ENCODE data around the gene COL6A3. TPM values are rescaled to one million over a fixed set of nuclear protein-coding genes. Genes with fewer than 3 reads are reported as not detected.

COL6A3 gene
- 100 to 1,000 TPM in 3 of 9 donors, 10 to 100 TPM in 6; 41.3 to 290 (median 87.3) TPM for total RNA-seq
- 100 to 1,000 TPM in 1 of 2 donors, 10 to 100 TPM in 1; 17.4 to 115 TPM for polyA plus RNA-seq
- long read RNA-seq, donor 1, partial matches to known transcripts: 22 of 26 reads
- long read RNA-seq, donor 1, other reads (novel, unspliced or antisense): 4 of 26 reads
- long read RNA-seq, donor 2, full-length matches to known transcripts: 1 of 70 reads
- long read RNA-seq, donor 2, partial matches to known transcripts: 48 of 70 reads
- long read RNA-seq, donor 2, other reads (novel, unspliced or antisense): 21 of 70 reads
- long read RNA-seq, donor 3, full-length matches to known transcripts: 1 of 77 reads
- long read RNA-seq, donor 3, partial matches to known transcripts: 64 of 77 reads
- long read RNA-seq, donor 3, other reads (novel, unspliced or antisense): 12 of 77 reads

DNA sequence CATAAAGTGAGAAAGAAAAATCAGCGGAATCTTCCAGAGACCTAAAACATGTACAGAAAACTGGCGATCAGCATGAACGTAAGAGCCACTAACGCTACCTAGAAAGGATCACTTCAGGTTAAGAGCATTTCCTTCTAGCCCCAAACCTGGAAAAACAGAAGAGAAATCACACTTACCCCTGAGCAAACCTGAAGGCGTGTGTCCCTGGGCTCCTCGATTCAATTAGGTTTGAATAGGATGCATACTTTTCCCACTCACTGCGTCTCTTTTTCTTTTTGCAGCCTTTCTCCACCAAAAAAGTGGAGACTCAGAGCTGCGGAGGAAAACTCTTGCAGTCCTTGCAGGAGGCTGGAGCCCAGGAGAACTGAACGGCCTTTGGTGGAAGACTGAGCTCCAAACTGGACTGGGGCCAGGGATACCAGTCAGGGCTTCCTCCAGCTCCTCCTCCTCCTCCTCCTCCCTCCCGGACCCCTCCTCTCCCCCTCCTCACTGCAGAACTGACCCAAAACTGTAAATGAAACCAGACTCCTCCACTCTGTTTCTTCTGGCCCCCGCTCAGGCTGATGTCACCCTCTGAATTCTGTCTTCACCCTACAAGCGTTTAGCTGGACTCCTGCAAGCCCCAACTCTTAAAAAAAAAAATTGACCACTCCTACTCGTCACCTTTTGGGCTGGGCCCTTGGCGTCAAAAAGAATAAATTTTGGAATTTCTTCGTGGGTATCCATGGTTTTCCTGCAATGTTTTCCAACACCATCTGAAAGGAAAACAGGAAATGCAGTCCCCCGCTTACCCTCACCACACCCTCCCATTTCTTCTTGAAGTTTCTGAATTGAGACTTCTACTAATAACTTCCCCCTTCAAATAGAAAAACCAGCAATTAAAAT lies at the start of gene COL6A3:
COL6A3 (minus strand) TSS at position 388 of the 885 bp plus-strand sequence. CDS start 17,347 bp downstream, outside the sequence.
- peak within 1 kb of the TSS; percentile 26 to 91 (median 78) for H3K27ac ChIP-seq
- TF ChIP-seq POLR2A (IDR thresholded peaks at IDR 0.05) (no peak), CTCF (IDR thresholded peaks at IDR 0.05) (no peak)
- peaks cover 0 to 7% (median 0%) of the 10 kb centered on the region in 9 donors for H3K27me3 ChIP-seq
- peaks cover 0 to 16% (median 0%) of the 10 kb centered on the region in 12 donors for H3K4me1 ChIP-seq
- H3K36me3 ChIP-seq: no peaks in the 10 kb centered on the region
- 52 to 69% (median 61%) methylated on average over 15 of the region's 16 CpGs for WGBS, 4 donors
- no peaks in the 10 kb centered on the region for H3K9me3 ChIP-seq
- peak within 1 kb of the TSS; percentile 26 to 71 (median 56) for H3K4me3 ChIP-seq
- peak; percentile 58 to 83 (median 74) for ATAC-seq
- peak; percentile 73 to 82 (median 79) for DNase-seq
- intact Hi-C loops (cut with DNase I): loop anchor here in 8 of 10 donors (2.0 to 10.0 kb wide), 7 partner anchors 242 to 289 kb away; no protein-coding TSS in a partner anchor

GRCh38 chr2:237459741-237460174 lies 45.8 kb upstream of the COL6A3 start:
- 74 to 80% (median 77%) methylated on average over 3 of the region's 3 CpGs for WGBS, 4 donors
- no peaks in the 10 kb centered on the region for H3K27me3 ChIP-seq
- H3K27ac ChIP-seq: no peak overlapping the region
- no peak overlapping the region for H3K4me3 ChIP-seq
- no peaks in the 10 kb centered on the region for H3K9me3 ChIP-seq
- ATAC-seq (no peak), DNase-seq (no peak)
- peaks cover 0 to 15% (median 7%) of the 10 kb centered on the region in 12 donors for H3K4me1 ChIP-seq
- intact Hi-C loops (cut with DNase I): loop anchor here in 1 of 10 donors (5.0 kb wide), 1 partner anchor 37 kb away; no protein-coding TSS in a partner anchor
- H3K36me3 ChIP-seq: no peaks in the 10 kb centered on the region
- TF ChIP-seq POLR2A (IDR thresholded peaks at IDR 0.05) (no peak), CTCF (IDR thresholded peaks at IDR 0.05) (no peak)

DNA sequence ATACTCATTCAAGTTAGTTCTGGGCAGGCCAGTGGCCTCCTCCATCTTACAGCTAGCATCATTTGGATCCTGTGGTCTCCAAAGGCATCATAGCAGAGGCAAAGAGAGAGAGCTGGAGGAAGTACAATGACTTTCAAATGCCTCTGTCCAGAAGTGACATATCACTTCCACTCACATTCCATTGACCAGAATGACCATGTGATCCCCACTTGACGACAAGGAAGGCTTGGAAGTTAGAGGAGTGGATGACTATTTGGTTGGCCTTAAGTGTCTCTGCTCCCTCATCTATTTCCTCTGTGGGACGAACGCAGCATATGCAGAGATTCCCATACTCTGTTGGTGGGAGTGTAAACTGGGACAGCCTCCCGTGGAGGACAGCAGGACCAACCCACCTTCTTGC lies 45.3 kb upstream of the COL6A3 start:
- no peak for DNase-seq
- 81 to 89% (median 86%) methylated on average over 4 of the region's 4 CpGs for WGBS, 4 donors

More for the DNA sequence above, 45.3 kb upstream of the COL6A3 start:
- H3K27me3 ChIP-seq: no peaks in the 10 kb centered on the region
- H3K36me3 ChIP-seq: no peaks in the 10 kb centered on the region
- TF ChIP-seq CTCF (IDR thresholded peaks at IDR 0.05) (no peak), POLR2A (IDR thresholded peaks at IDR 0.05) (no peak)
- intact Hi-C loops (cut with DNase I): loop anchor here in 1 of 10 donors (5.0 kb wide), 1 partner anchor 37 kb away; no protein-coding TSS in a partner anchor
- peaks cover 0 to 15% (median 7%) of the 10 kb centered on the region in 12 donors for H3K4me1 ChIP-seq
- no peaks in the 10 kb centered on the region for H3K9me3 ChIP-seq
- no peak overlapping the region for H3K4me3 ChIP-seq
- no peak for ATAC-seq
- no peak overlapping the region for H3K27ac ChIP-seq
